ENCODE data around the gene ZNF846. TPM values are rescaled to one million over a fixed set of nuclear protein-coding genes. Genes with fewer than 3 reads are reported as not detected.

Gene ZNF846
- total and polyA plus RNA-seq, 10 of the 15 experiments (the other 5 are each of a cell fraction or from before 2014, with no cell fraction given): 0.64 to 4.1 (median 1.6) TPM

- Histone ChIP-seq H3K4me3 (no peak overlapping the region), H3K4me1 (ENCODE audit: control insufficient read depth, insufficient read depth, low read length) (no peaks in the 10 kb centered on the region), H3K27me3 (replicated peaks in 1 of 2; ENCODE audit: control insufficient read depth in 2 of 2, insufficient read depth in 2 of 2, low read length in 1 of 2) (no peaks in the 10 kb centered on the region), H4K20me1 (ENCODE audit: control insufficient read depth, insufficient read depth) (no peaks in the 10 kb centered on the region), H3K9me3 (replicated peaks; ENCODE audit: control insufficient read depth, insufficient read depth, low read length) (peaks cover 2% of the 10 kb centered on the region; the same call in 2 of the 3 replicates), H3K36me3 (ENCODE audit: control insufficient read depth in 2 of 2, insufficient read depth in 2 of 2, low read length in 1 of 2) (no peaks in the 10 kb centered on the region), H3K4me2 (ENCODE audit: control insufficient read depth, insufficient read depth) (no peak overlapping the region), H2AFZ (ENCODE audit: control insufficient read depth, low read depth, low read length) (no peak overlapping the region), H3K9ac (ENCODE audit: control insufficient read depth, insufficient read depth, low read length) (no peak overlapping the region), H3K27ac (ENCODE audit: control insufficient read depth, insufficient read depth) (no peak overlapping the region), H3K79me2 (ENCODE audit: control insufficient read depth, insufficient read depth, low read length) (no peaks in the 10 kb centered on the region)
- SMC1A ChIA-PET (ENCODE audit: uncharacterized antibody, unreplicated experiment): no interaction called here
- in situ Hi-C loops (cut with MboI) (no loop called here), intact Hi-C loops (cut with micrococcal nuclease; ENCODE audit: unreplicated experiment) (no loop called here)
- BruUV-seq (replicated peaks): no TSS peak
- POLR2A ChIA-PET: no interaction called here
- CTCF ChIA-PET: no interaction called here
- RAD21 ChIA-PET (ENCODE audit: unreplicated experiment): no interaction called here
- 47% methylated on average over 4 of the region's 4 CpGs for WGBS (ENCODE audit: insufficient coverage, insufficient replicate concordance, low lambda C conversion rate, missing lambda C conversion rate)
- no peak for TF ChIP-seq TCF7 (IDR thresholded peaks at IDR 0.05; ENCODE audit: borderline replicate concordance)
- no peak for TF ChIP-seq SMAD5 (IDR thresholded peaks at IDR 0.05; ENCODE audit: low read depth)
- no peak for TF ChIP-seq CREB1 (IDR thresholded peaks at IDR 0.05; ENCODE audit: low read depth)
- TF ChIP-seq CBX5 (IDR thresholded peaks at IDR 0.05; ENCODE audit: low read depth): no peak
- TF ChIP-seq NFIC (IDR thresholded peaks at IDR 0.05; ENCODE audit: low read depth, low read length): no peak
- TF ChIP-seq CBX3 (IDR thresholded peaks at IDR 0.05; ENCODE audit: borderline replicate concordance, low read depth): no peak
- no peak for TF ChIP-seq KDM1A (IDR thresholded peaks at IDR 0.05; ENCODE audit: borderline replicate concordance)
- TF ChIP-seq, protein P1, sequence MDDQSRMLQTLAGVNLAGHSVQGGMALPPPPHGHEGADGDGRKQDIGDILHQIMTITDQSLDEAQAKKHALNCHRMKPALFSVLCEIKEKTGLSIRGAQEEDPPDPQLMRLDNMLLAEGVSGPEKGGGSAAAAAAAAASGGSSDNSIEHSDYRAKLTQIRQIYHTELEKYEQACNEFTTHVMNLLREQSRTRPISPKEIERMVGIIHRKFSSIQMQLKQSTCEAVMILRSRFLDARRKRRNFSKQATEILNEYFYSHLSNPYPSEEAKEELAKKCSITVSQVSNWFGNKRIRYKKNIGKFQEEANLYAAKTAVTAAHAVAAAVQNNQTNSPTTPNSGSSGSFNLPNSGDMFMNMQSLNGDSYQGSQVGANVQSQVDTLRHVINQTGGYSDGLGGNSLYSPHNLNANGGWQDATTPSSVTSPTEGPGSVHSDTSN (IDR thresholded peaks at IDR 0.05; ENCODE audit: insufficient replicate concordance, low read depth, low read length): no peak
- TF ChIP-seq RBBP5 (conservative IDR thresholded peaks at IDR 0.05): no peak
- TF ChIP-seq FOS (IDR thresholded peaks at IDR 0.05; ENCODE audit: borderline replicate concordance, extremely low read depth, insufficient read length): no peak
- no peak for TF ChIP-seq ZNF592 (IDR thresholded peaks at IDR 0.05)
- no peak for TF ChIP-seq IKZF1 (conservative IDR thresholded peaks at IDR 0.05)
- no peak for TF ChIP-seq POLR2AphosphoS2 (IDR thresholded peaks at IDR 0.05; ENCODE audit: low read depth, low read length)
- no peak for TF ChIP-seq HDGF (IDR thresholded peaks at IDR 0.05)
- no peak for TF ChIP-seq MXI1 (IDR thresholded peaks at IDR 0.05; ENCODE audit: low read depth, low read length)
- TF ChIP-seq GABPA (IDR thresholded peaks at IDR 0.05; ENCODE audit: low read depth): no peak
- DNase-seq (ENCODE audit: low read depth, low spot score) (no peak), FAIRE-seq (no peak), ATAC-seq (no peak)
These were observed 48.0 kb downstream of the ZNF846 start for GRCh38 chr19:9720541-9720940.

Measured in GM12878 (cell line).